ENCODE data around the gene ZNF688. TPM values are rescaled to one million over a fixed set of nuclear protein-coding genes. Genes with fewer than 3 reads are reported as not detected.

ZNF688 gene
- total and polyA plus RNA-seq, 2 donors from 2014 or later = 16.7 to 32.7 TPM

DNA sequence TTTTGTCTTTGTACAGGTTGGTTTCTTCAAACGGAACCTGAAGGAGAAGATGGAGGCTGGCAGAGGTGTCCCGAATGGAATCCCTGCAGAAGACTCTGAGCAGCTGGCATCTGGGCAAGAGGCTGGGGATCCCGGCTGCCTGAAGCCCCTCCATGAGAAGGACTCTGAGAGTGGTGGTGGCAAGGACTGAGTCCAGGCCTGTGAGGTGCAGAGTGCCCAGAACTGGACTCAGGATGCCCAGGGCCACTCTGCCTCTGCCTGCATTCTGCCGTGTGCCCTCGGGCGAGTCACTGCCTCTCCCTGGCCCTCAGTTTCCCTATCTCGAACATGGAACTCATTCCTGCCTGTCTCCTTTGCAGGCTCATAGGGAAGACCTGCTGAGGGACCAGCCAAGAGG is 50.0 kb downstream of the ZNF688 start:
- intact Hi-C loops (cut with DNase I) = no loop called here
- TF ChIP-seq CTCF (IDR thresholded peaks at IDR 0.05; ENCODE audit: borderline replicate concordance, extremely low read depth, insufficient read depth) = no peak
- Histone ChIP-seq H3K36me3 (ENCODE audit: control insufficient read depth in 2 of 3, insufficient read depth in 3 of 3, low read length in 3 of 3) (no peaks in the 10 kb centered on the region), H3K9ac (ENCODE audit: low read length in 3 of 3) (peak overlapping the region in 1 of 3 donors; percentile 34), H3K9me3 (ENCODE audit: control insufficient read depth in 2 of 3, insufficient read depth in 1 of 3, low read length in 3 of 3) (no peaks in the 10 kb centered on the region), H3K27me3 (ENCODE audit: control insufficient read depth, insufficient read depth, low read length) (no peaks in the 10 kb centered on the region), H3K27ac (ENCODE audit: low read depth in 2 of 2, low read length in 2 of 2) (no peak overlapping the region), H3K4me3 (ENCODE audit: low read length in 3 of 3) (no peak overlapping the region), H3K4me1 (ENCODE audit: control insufficient read depth in 2 of 3, insufficient read depth in 2 of 3, low read depth in 1 of 3, low read length in 3 of 3) (peaks cover 0 to 15% (median 12%) of the 10 kb centered on the region in 3 donors)
- DNase-seq (peak in 1 of 5 donors; percentile 53), FAIRE-seq (no peak)

Other genes starting within 250 kb of the ZNF688 start
- 68.1 TPM for gene CD2BP2, start 216.4 kb downstream of the ZNF688 start, total RNA-seq
- 61.8 TPM for gene CD2BP2, start 216.4 kb downstream of the ZNF688 start, polyA plus RNA-seq (ENCODE audit: insufficient read depth, low read depth, low replicate concordance)
- gene TBC1D10B, start 201.2 kb downstream of the ZNF688 start, total RNA-seq = 32.7 TPM
- 30.1 TPM for gene TBC1D10B, start 201.2 kb downstream of the ZNF688 start, polyA plus RNA-seq (ENCODE audit: insufficient read depth, low read depth, low replicate concordance)
- gene MYL11, start 196.9 kb downstream of the ZNF688 start, total RNA-seq = not detected
- gene MYL11, start 196.9 kb downstream of the ZNF688 start, polyA plus RNA-seq (ENCODE audit: insufficient read depth, low read depth, low replicate concordance) = 2.3 TPM
- 12.8 TPM for gene SEPTIN1, start 189.2 kb downstream of the ZNF688 start, total RNA-seq
- gene SEPTIN1, start 189.2 kb downstream of the ZNF688 start, polyA plus RNA-seq (ENCODE audit: insufficient read depth, low read depth, low replicate concordance) = 5.0 TPM
- 9.7 TPM for gene ZNF48, start 176.3 kb downstream of the ZNF688 start, total RNA-seq
- gene ZNF48, start 176.3 kb downstream of the ZNF688 start, polyA plus RNA-seq (ENCODE audit: insufficient read depth, low read depth, low replicate concordance) = 6.9 TPM
- gene ZNF771, start 164.1 kb downstream of the ZNF688 start, total RNA-seq = 7.8 TPM
- gene ZNF771, start 164.1 kb downstream of the ZNF688 start, polyA plus RNA-seq (ENCODE audit: insufficient read depth, low read depth, low replicate concordance) = 14.8 TPM
- 39.1 TPM for gene DCTPP1, start 141.7 kb downstream of the ZNF688 start, total RNA-seq
- 64.7 TPM for gene DCTPP1, start 141.7 kb downstream of the ZNF688 start, polyA plus RNA-seq (ENCODE audit: insufficient read depth, low read depth, low replicate concordance)
- gene SEPHS2, start 125.8 kb downstream of the ZNF688 start, total RNA-seq = 82.3 TPM
- gene SEPHS2, start 125.8 kb downstream of the ZNF688 start, polyA plus RNA-seq (ENCODE audit: insufficient read depth, low read depth, low replicate concordance) = 137 TPM
- 19.6 TPM for gene ITGAL, start 99.0 kb downstream of the ZNF688 start, total RNA-seq
- gene ITGAL, start 99.0 kb downstream of the ZNF688 start, polyA plus RNA-seq (ENCODE audit: insufficient read depth, low read depth, low replicate concordance) = 0.56 TPM
- 36.2 TPM for gene ZNF768, start 45.1 kb downstream of the ZNF688 start, total RNA-seq
- gene ZNF768, start 45.1 kb downstream of the ZNF688 start, polyA plus RNA-seq (ENCODE audit: insufficient read depth, low read depth, low replicate concordance) = 46.9 TPM
- 11.6 TPM for gene ZNF747, start 36.9 kb downstream of the ZNF688 start, total RNA-seq
- 10.1 TPM for gene ZNF747, start 36.9 kb downstream of the ZNF688 start, polyA plus RNA-seq (ENCODE audit: insufficient read depth, low read depth, low replicate concordance)
- gene ZNF764, start 13.3 kb downstream of the ZNF688 start, total RNA-seq = 11.9 TPM
- 4.4 TPM for gene ZNF764, start 13.3 kb downstream of the ZNF688 start, polyA plus RNA-seq (ENCODE audit: insufficient read depth, low read depth, low replicate concordance)
- gene ZNF785, start 14.0 kb upstream of the ZNF688 start, total RNA-seq = 18.5 TPM
- gene ZNF785, start 14.0 kb upstream of the ZNF688 start, polyA plus RNA-seq (ENCODE audit: insufficient read depth, low read depth, low replicate concordance) = 6.3 TPM
- 9.0 TPM for gene ZNF689, start 38.7 kb upstream of the ZNF688 start, total RNA-seq
- 3.9 TPM for gene ZNF689, start 38.7 kb upstream of the ZNF688 start, polyA plus RNA-seq (ENCODE audit: insufficient read depth, low read depth, low replicate concordance)
- 51.6 TPM for gene PRR14, start 79.2 kb upstream of the ZNF688 start, total RNA-seq
- 44.2 TPM for gene PRR14, start 79.2 kb upstream of the ZNF688 start, polyA plus RNA-seq (ENCODE audit: insufficient read depth, low read depth, low replicate concordance)
- gene FBRS, start 86.7 kb upstream of the ZNF688 start, total RNA-seq = 66.2 TPM
- gene FBRS, start 86.7 kb upstream of the ZNF688 start, polyA plus RNA-seq (ENCODE audit: insufficient read depth, low read depth, low replicate concordance) = 26.3 TPM
- gene SRCAP, start 127.5 kb upstream of the ZNF688 start, total RNA-seq = 71.9 TPM
- gene SRCAP, start 127.5 kb upstream of the ZNF688 start, polyA plus RNA-seq (ENCODE audit: insufficient read depth, low read depth, low replicate concordance) = 1.6 TPM
- gene PHKG2, start 176.7 kb upstream of the ZNF688 start, total RNA-seq = 27.8 TPM
- 34.9 TPM for gene PHKG2, start 176.7 kb upstream of the ZNF688 start, polyA plus RNA-seq (ENCODE audit: insufficient read depth, low read depth, low replicate concordance)
- gene CFAP119, start 190.3 kb upstream of the ZNF688 start, total RNA-seq = 12.2 TPM
- gene CFAP119, start 190.3 kb upstream of the ZNF688 start, polyA plus RNA-seq (ENCODE audit: insufficient read depth, low read depth, low replicate concordance) = 13.5 TPM
- 109 TPM for gene RNF40, start 190.6 kb upstream of the ZNF688 start, total RNA-seq
- 74.3 TPM for gene RNF40, start 190.6 kb upstream of the ZNF688 start, polyA plus RNA-seq (ENCODE audit: insufficient read depth, low read depth, low replicate concordance)
- gene ZNF629, start 215.5 kb upstream of the ZNF688 start, total RNA-seq = 19.8 TPM
- gene ZNF629, start 215.5 kb upstream of the ZNF688 start, polyA plus RNA-seq (ENCODE audit: insufficient read depth, low read depth, low replicate concordance) = 8.1 TPM